ENCODE results near the gene PPT1.

DNA sequence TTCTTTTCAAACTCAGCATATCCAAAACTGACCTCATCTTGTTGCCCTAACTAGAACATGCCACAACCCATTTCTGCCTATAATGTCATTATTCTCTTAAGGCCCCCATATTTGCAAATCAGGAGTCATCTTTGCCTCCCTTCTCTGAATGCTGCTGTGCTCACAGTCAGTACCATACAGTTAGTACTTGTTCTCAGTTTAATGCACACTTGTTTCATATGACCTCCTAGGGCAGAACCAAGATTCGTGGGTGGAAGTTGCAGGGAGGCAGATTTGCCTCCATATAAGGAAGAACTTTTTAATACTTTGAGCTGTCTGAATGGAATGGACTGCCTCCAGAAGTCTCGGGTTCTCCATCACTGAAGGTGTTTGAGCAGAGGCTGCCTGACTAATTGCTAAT, 47.3 kb downstream of the PPT1 start:
- TF ChIP-seq TAF1 (IDR thresholded peaks at IDR 0.05; ENCODE audit: borderline replicate concordance, insufficient read depth, low read length) (no peak), POLR2AphosphoS5 (IDR thresholded peaks at IDR 0.05; ENCODE audit: low read depth, low read length) (no peak)
- TF ChIP-seq, protein P1, sequence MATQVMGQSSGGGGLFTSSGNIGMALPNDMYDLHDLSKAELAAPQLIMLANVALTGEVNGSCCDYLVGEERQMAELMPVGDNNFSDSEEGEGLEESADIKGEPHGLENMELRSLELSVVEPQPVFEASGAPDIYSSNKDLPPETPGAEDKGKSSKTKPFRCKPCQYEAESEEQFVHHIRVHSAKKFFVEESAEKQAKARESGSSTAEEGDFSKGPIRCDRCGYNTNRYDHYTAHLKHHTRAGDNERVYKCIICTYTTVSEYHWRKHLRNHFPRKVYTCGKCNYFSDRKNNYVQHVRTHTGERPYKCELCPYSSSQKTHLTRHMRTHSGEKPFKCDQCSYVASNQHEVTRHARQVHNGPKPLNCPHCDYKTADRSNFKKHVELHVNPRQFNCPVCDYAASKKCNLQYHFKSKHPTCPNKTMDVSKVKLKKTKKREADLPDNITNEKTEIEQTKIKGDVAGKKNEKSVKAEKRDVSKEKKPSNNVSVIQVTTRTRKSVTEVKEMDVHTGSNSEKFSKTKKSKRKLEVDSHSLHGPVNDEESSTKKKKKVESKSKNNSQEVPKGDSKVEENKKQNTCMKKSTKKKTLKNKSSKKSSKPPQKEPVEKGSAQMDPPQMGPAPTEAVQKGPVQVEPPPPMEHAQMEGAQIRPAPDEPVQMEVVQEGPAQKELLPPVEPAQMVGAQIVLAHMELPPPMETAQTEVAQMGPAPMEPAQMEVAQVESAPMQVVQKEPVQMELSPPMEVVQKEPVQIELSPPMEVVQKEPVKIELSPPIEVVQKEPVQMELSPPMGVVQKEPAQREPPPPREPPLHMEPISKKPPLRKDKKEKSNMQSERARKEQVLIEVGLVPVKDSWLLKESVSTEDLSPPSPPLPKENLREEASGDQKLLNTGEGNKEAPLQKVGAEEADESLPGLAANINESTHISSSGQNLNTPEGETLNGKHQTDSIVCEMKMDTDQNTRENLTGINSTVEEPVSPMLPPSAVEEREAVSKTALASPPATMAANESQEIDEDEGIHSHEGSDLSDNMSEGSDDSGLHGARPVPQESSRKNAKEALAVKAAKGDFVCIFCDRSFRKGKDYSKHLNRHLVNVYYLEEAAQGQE (IDR thresholded peaks at IDR 0.05; ENCODE audit: insufficient read depth in 1 of 2, low read depth in 2 of 2, low read length in 2 of 2) = no peak

Data from PFSK-1 (cell line).